ENCODE results near the gene TIMM23B. TPM values are rescaled to one million over a fixed set of nuclear protein-coding genes. Genes with fewer than 3 reads are reported as not detected.
"Not testable (repeated sequence)": the region's sequence is repeated elsewhere in the genome, so short reads cannot be mapped to it uniquely, and the experiment has no call there.

Gene TIMM23B
- total and polyA plus RNA-seq, 2 of the 8 experiments (the other 6 are each of a cell fraction or from before 2014, with no cell fraction given): 12.3 to 14.4 TPM

DNA sequence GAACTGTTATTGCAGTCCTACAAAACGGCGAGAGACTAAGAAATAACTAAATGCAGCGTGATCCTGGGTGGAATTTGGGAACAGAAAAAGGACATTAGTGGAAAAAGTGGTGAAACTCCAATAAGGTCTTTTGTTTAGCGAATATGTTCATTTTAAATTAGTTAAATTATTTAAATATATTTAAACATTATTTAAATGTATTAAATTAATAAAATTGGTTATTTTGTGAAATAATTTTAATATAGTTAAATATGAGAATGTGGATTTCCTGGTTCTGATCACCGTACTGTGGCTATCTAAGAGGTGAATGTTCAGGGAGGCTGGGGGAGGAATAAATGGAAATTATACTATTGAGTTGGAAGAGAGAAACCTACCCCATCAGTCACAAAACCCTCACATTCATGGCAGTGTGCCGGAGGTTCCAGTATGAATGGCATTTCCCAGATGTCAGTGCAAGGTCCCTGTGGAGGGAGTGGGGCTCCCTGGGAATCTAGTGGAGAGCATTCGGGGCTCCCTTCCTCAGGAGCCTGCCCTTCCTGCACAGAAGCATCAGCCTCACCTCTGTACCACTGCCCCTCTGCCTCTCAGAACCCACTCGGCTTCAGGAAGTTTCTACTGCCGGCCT is 73.9 kb downstream of the TIMM23B start:
- H3K4me1 ChIP-seq (replicated peaks in 1 of 4; ENCODE audit: control insufficient read depth in 3 of 4, insufficient read depth in 4 of 4, low read length in 3 of 4); H3K23me2 ChIP-seq (ENCODE audit: low read depth, low read length); H3K79me2 ChIP-seq (ENCODE audit: control insufficient read depth in 1 of 2, insufficient read depth in 2 of 2, low read length in 2 of 2); H2BK5ac ChIP-seq (ENCODE audit: low read depth, low read length); H4K5ac ChIP-seq (ENCODE audit: insufficient read length, low read depth, low read length); FAIRE-seq; H3K79me1 ChIP-seq (ENCODE audit: low read depth, low read length); CTCF ChIA-PET (ENCODE audit: partially characterized antibody); H3K9ac ChIP-seq (replicated peaks in 1 of 4; ENCODE audit: extremely low read depth in 1 of 4, low read depth in 3 of 4, low read length in 3 of 4); H3K4ac ChIP-seq (replicated peaks; ENCODE audit: insufficient read length, low read depth, low read length); H3K18ac ChIP-seq (ENCODE audit: extremely low read depth, low read length); H2AK5ac ChIP-seq (ENCODE audit: low read depth, low read length); H3K9me3 ChIP-seq (ENCODE audit: insufficient read depth in 2 of 2, low read depth in 1 of 2, low read length in 1 of 2); H4K91ac ChIP-seq (replicated peaks; ENCODE audit: insufficient read length, low read length); H3K4me3 ChIP-seq (ENCODE audit: extremely low read depth in 1 of 4, insufficient read depth in 2 of 4, low read depth in 3 of 4, low read length in 4 of 4); H2BK120ac ChIP-seq (replicated peaks; ENCODE audit: low read depth, low read length); H3K27me3 ChIP-seq (replicated peaks in 1 of 4; ENCODE audit: control insufficient read depth in 3 of 4, extremely low read depth in 1 of 4, insufficient read depth in 3 of 4, low read length in 3 of 4); POLR2A ChIA-PET (ENCODE audit: partially characterized antibody); H3K23ac ChIP-seq (ENCODE audit: insufficient read length); H3K4me2 ChIP-seq (ENCODE audit: insufficient read depth in 1 of 2, low read depth in 2 of 2, low read length in 2 of 2); H3K14ac ChIP-seq (ENCODE audit: insufficient read length); DNase-seq (ENCODE audit: low read depth in 1 of 2, low spot score in 2 of 2); H2AFZ ChIP-seq (ENCODE audit: low read length); H4K8ac ChIP-seq (ENCODE audit: extremely low read depth, insufficient read depth, low read length); H2BK20ac ChIP-seq (ENCODE audit: low read length); H3K56ac ChIP-seq (replicated peaks; ENCODE audit: insufficient read length, low read depth, low read length); H3K27ac ChIP-seq (ENCODE audit: low read depth, low read length); H2BK12ac ChIP-seq (ENCODE audit: low read depth, low read length); H3K36me3 ChIP-seq (ENCODE audit: control insufficient read depth in 2 of 4, insufficient read depth in 4 of 4, low read length in 3 of 4); H2BK15ac ChIP-seq (ENCODE audit: low read length); H4K20me1 ChIP-seq (replicated peaks in 1 of 2; ENCODE audit: control insufficient read depth in 1 of 2, insufficient read depth in 2 of 2, low read length in 2 of 2): not testable (repeated sequence)
- 78% methylated on average over 9 of the region's 9 CpGs; no CpG with 5 or more reads in 1 of the 2 experiments for WGBS, 2 experiments (ENCODE audit: extremely low coverage in 1 of 2, insufficient coverage in 1 of 2, insufficient read length in 1 of 2, insufficient replicate concordance in 2 of 2, low coverage in 1 of 2, low lambda C conversion rate in 2 of 2, missing lambda C conversion rate in 1 of 2)

DNA sequence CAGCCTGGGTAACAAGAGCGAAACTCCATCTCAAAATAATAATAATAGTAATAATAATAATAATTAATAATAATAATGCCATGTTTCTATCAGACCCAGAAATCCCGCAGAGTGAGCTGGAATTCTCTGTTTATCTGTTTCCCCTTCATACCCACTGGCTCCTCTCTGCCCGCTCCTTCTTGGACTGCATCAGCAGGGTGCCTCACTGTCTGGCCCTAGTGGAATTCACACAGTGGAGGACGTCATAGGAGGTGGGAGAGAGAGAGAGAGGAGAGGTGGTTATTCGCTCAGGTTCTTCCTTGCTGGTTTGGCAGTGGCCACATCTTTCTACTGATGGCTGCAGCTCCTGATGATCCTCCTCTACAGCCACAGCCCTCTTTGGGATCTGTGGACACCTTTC is 75.1 kb downstream of the TIMM23B start:
- H2BK12ac ChIP-seq (ENCODE audit: low read depth, low read length); H2BK15ac ChIP-seq (ENCODE audit: low read length); H3K9ac ChIP-seq (replicated peaks in 1 of 4; ENCODE audit: extremely low read depth in 1 of 4, low read depth in 3 of 4, low read length in 3 of 4); H4K20me1 ChIP-seq (replicated peaks in 1 of 2; ENCODE audit: control insufficient read depth in 1 of 2, insufficient read depth in 2 of 2, low read length in 2 of 2); H3K36me3 ChIP-seq (ENCODE audit: control insufficient read depth in 2 of 4, insufficient read depth in 4 of 4, low read length in 3 of 4); H3K18ac ChIP-seq (ENCODE audit: extremely low read depth, low read length); H3K23ac ChIP-seq (ENCODE audit: insufficient read length); H3K23me2 ChIP-seq (ENCODE audit: low read depth, low read length); H3K56ac ChIP-seq (replicated peaks; ENCODE audit: insufficient read length, low read depth, low read length); DNase-seq (ENCODE audit: low read depth in 1 of 2, low spot score in 2 of 2); H2BK5ac ChIP-seq (ENCODE audit: low read depth, low read length); H4K91ac ChIP-seq (replicated peaks; ENCODE audit: insufficient read length, low read length); H2BK120ac ChIP-seq (replicated peaks; ENCODE audit: low read depth, low read length); H3K9me3 ChIP-seq (ENCODE audit: insufficient read depth in 2 of 2, low read depth in 1 of 2, low read length in 1 of 2); H2AK5ac ChIP-seq (ENCODE audit: low read depth, low read length); H2AFZ ChIP-seq (ENCODE audit: low read length); H4K5ac ChIP-seq (ENCODE audit: insufficient read length, low read depth, low read length); H4K8ac ChIP-seq (ENCODE audit: extremely low read depth, insufficient read depth, low read length); H2BK20ac ChIP-seq (ENCODE audit: low read length); FAIRE-seq; H3K4ac ChIP-seq (replicated peaks; ENCODE audit: insufficient read length, low read depth, low read length); H3K79me2 ChIP-seq (ENCODE audit: control insufficient read depth in 1 of 2, insufficient read depth in 2 of 2, low read length in 2 of 2); H3K27ac ChIP-seq (ENCODE audit: low read depth, low read length); H3K27me3 ChIP-seq (replicated peaks in 1 of 4; ENCODE audit: control insufficient read depth in 3 of 4, extremely low read depth in 1 of 4, insufficient read depth in 3 of 4, low read length in 3 of 4); H3K4me3 ChIP-seq (ENCODE audit: extremely low read depth in 1 of 4, insufficient read depth in 2 of 4, low read depth in 3 of 4, low read length in 4 of 4); H3K4me2 ChIP-seq (ENCODE audit: insufficient read depth in 1 of 2, low read depth in 2 of 2, low read length in 2 of 2); H3K14ac ChIP-seq (ENCODE audit: insufficient read length); CTCF ChIA-PET (ENCODE audit: partially characterized antibody); POLR2A ChIA-PET (ENCODE audit: partially characterized antibody); H3K79me1 ChIP-seq (ENCODE audit: low read depth, low read length); H3K4me1 ChIP-seq (replicated peaks in 1 of 4; ENCODE audit: control insufficient read depth in 3 of 4, insufficient read depth in 4 of 4, low read length in 3 of 4): not testable (repeated sequence)
- WGBS, 2 experiments (ENCODE audit: extremely low coverage in 1 of 2, insufficient coverage in 1 of 2, insufficient read length in 1 of 2, insufficient replicate concordance in 2 of 2, low coverage in 1 of 2, low lambda C conversion rate in 2 of 2, missing lambda C conversion rate in 1 of 2): 89% methylated on average over 5 of the region's 5 CpGs; no CpG with 5 or more reads in 1 of the 2 experiments

Data from H1 (cell line).